SK-N-SH treated with all-trans-retinoic acid at 6 μM for 48 hours (cell line): ENCODE measurements around the gene TRPM2.

Experiments used
- BACH2 ChIP-seq: fragments of 250-450 bp; sonication (Bioruptor Pico); IDR thresholded peaks from 2 replicates; pipeline ENCODE4 v1.9.0; 2021; ENCODE audit warnings: mild to moderate bottlenecking, borderline replicate concordance
- CREB5 ChIP-seq: fragments of 250-450 bp; sonication (Bioruptor Pico); IDR thresholded peaks from 2 replicates; pipeline ENCODE4 v1.5.1; 2020; ENCODE audit warnings: low read depth, mild to moderate bottlenecking, moderate library complexity
- CSDC2 ChIP-seq: fragments of 250-450 bp; sonication (Bioruptor Pico); IDR thresholded peaks from 2 replicates; pipeline ENCODE4 v1.5.0; 2020; ENCODE audit warnings: mild to moderate bottlenecking, moderate library complexity
- GLIS3 ChIP-seq: fragments of 250-450 bp; sonication (Bioruptor Pico); IDR thresholded peaks from 2 replicates; pipeline ENCODE4 v1.5.0; 2020; ENCODE audit warnings: mild to moderate bottlenecking, moderate library complexity
- ISL1 ChIP-seq: fragments of 250-450 bp; sonication (Bioruptor Pico); IDR thresholded peaks from 2 replicates; pipeline ENCODE4 v2.1.2; 2022; ENCODE audit warnings: mild to moderate bottlenecking, moderate library complexity
- PATZ1 ChIP-seq: fragments of 250-450 bp; sonication (Bioruptor Pico); IDR thresholded peaks from 2 replicates; pipeline ENCODE4 v1.8.0; 2020; ENCODE audit warnings: mild to moderate bottlenecking, moderate library complexity, borderline replicate concordance
- POU6F1 ChIP-seq: fragments of 250-450 bp; sonication (Bioruptor Pico); IDR thresholded peaks from 2 replicates; pipeline ENCODE4 v1.8.0; 2021; ENCODE audit warnings: low read depth, mild to moderate bottlenecking, moderate library complexity, borderline replicate concordance
- PPARA ChIP-seq: fragments of 250-450 bp; sonication (Bioruptor Pico); IDR thresholded peaks from 2 replicates; pipeline ENCODE4 v1.5.0; 2020; ENCODE audit warnings: mild to moderate bottlenecking, borderline replicate concordance
- RARB ChIP-seq: fragments of 250-450 bp; sonication (Bioruptor Pico); IDR thresholded peaks from 2 replicates; pipeline ENCODE4 v1.8.0; 2021; ENCODE audit warnings: mild to moderate bottlenecking, moderate library complexity
- TOX ChIP-seq: fragments of 250-450 bp; sonication (Bioruptor Pico); IDR thresholded peaks from 2 replicates; pipeline ENCODE4 v1.8.0; 2021; ENCODE audit warnings: mild to moderate bottlenecking, moderate library complexity, borderline replicate concordance
- ZFP30 ChIP-seq: fragments of 450-650 bp; formaldehyde crosslinking; IDR thresholded peaks from 2 replicates; pipeline ENCODE4 v1.5.0; 2022; ENCODE audit warnings: mild to moderate bottlenecking, moderate library complexity
- ZNF565 ChIP-seq: fragments of 450-650 bp; formaldehyde crosslinking; conservative IDR thresholded peaks from 2 replicates; pipeline ENCODE4 v1.5.0; 2020; ENCODE audit warnings: low read depth, mild to moderate bottlenecking, moderate library complexity

- TF ChIP-seq ZNF565 (no peak), PPARA (no peak), PATZ1 (CRISPR knock-in tag) (no peak), RARB (CRISPR knock-in tag) (no peak), CREB5 (no peak), CSDC2 (CRISPR knock-in tag) (no peak), GLIS3 (CRISPR knock-in tag) (no peak), ISL1 (CRISPR knock-in tag) (no peak), ZFP30 (no peak), BACH2 (CRISPR knock-in tag) (no peak), TOX (no peak), POU6F1 (no peak)
Observed at GRCh38 chr21:44306936-44307704, 46.3 kb upstream of the TRPM2 start.
